ENCODE data around the gene GPR176. TPM values are rescaled to one million over a fixed set of nuclear protein-coding genes. Genes with fewer than 3 reads are reported as not detected.

Gene GPR176
- total RNA-seq, 1 donor from 2014 or later: 15.9 TPM

DNA sequence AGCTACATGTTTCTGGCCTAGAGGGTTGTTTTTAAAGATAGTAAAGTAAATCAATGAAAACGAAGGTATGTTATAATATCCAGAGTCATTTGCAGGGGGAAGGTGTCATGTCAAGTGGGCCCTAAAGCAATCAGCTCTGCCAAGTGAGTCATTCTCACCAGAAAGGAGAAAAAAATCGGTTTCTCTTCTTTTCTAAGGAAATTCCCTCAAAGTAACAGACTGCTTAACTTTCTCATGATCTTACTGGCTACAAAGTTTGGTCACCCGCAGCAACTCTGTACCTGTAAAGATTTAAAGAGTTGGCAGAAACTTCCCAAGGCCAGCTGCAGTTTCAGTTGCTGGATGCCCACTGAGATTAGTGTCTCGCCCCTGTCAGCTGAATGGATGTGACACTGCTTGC lies 132.0 kb downstream of the GPR176 start:
- TF ChIP-seq, protein P1, sequence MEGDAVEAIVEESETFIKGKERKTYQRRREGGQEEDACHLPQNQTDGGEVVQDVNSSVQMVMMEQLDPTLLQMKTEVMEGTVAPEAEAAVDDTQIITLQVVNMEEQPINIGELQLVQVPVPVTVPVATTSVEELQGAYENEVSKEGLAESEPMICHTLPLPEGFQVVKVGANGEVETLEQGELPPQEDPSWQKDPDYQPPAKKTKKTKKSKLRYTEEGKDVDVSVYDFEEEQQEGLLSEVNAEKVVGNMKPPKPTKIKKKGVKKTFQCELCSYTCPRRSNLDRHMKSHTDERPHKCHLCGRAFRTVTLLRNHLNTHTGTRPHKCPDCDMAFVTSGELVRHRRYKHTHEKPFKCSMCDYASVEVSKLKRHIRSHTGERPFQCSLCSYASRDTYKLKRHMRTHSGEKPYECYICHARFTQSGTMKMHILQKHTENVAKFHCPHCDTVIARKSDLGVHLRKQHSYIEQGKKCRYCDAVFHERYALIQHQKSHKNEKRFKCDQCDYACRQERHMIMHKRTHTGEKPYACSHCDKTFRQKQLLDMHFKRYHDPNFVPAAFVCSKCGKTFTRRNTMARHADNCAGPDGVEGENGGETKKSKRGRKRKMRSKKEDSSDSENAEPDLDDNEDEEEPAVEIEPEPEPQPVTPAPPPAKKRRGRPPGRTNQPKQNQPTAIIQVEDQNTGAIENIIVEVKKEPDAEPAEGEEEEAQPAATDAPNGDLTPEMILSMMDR (IDR thresholded peaks at IDR 0.05; ENCODE audit: partially characterized antibody, unreplicated experiment): no peak
- no peaks in the 10 kb centered on the region for H3K36me3 Mint-ChIP-seq (ENCODE audit: unreplicated experiment)
- no peak for DNase-seq
- peaks cover 2% of the 10 kb centered on the region for H3K27me3 Mint-ChIP-seq (ENCODE audit: unreplicated experiment)
- no peaks in the 10 kb centered on the region for H3K9me3 Mint-ChIP-seq (ENCODE audit: unreplicated experiment)
- peaks cover 40% of the 10 kb centered on the region for H3K4me1 Mint-ChIP-seq (ENCODE audit: low read depth, unreplicated experiment)
- H3K4me3 Mint-ChIP-seq (ENCODE audit: unreplicated experiment): no peak overlapping the region
- H3K27ac Mint-ChIP-seq (ENCODE audit: unreplicated experiment): no peak overlapping the region

DNA sequence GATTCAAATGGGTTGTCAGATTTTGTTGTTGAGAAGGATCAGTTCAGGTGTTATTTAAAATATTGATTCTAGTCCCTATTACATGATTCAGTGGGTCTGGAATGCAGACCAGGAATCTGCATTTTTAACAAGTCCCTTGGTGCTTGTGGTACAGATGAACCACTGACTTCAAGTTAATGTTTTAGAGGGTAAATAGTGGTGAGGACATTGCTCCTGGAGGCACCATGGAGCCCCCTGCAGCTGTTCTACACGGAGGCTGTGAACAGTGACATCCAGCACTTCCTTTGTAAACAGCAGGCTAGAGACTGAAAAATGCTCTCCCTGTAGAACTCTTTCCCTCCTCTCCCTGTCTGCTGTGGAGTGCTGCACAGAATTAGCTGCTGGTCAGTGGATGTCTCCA lies 132.6 kb downstream of the GPR176 start:
- DNase-seq: no peak
- Mint-ChIP-seq H3K27me3 (ENCODE audit: unreplicated experiment) (peaks cover 2% of the 10 kb centered on the region), H3K27ac (ENCODE audit: unreplicated experiment) (no peak overlapping the region), H3K36me3 (ENCODE audit: unreplicated experiment) (no peaks in the 10 kb centered on the region), H3K4me3 (ENCODE audit: unreplicated experiment) (no peak overlapping the region), H3K9me3 (ENCODE audit: unreplicated experiment) (peaks cover under 1% of the 10 kb centered on the region), H3K4me1 (ENCODE audit: low read depth, unreplicated experiment) (peaks cover 34% of the 10 kb centered on the region)
- TF ChIP-seq, protein P1 (IDR thresholded peaks at IDR 0.05; ENCODE audit: partially characterized antibody, unreplicated experiment): no peak

DNA sequence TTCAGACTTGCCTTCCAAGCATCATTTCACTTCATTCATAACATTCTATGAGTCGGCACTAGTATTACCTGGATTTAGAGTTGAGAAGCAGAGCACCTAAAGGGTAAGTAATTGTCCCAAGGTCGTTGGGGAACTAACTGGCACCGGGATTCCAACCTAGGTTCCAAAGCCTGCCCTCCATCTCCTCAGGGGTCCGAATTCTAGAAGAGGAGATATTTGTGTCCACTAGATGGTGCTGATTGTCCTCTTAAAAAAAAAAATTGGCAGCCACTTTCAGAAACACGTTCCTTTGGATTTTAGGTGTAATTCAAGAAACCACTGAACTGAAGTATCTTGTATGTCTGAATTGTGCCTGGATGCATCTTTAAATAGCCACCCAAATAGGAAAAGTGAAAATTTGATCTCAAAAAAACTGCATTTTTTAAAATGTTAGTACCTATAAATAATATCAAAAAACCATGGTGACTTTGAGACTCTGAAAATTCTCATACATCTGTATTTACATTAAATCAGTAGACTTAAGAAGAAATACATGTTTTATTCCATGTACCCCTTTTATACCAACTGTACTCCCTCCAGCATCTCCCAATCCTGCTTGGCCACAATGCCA lies 133.5 kb downstream of the GPR176 start:
- TF ChIP-seq, protein P1 (IDR thresholded peaks at IDR 0.05; ENCODE audit: partially characterized antibody, unreplicated experiment): peak; percentile 67
- DNase-seq: no peak
- H3K27ac Mint-ChIP-seq (ENCODE audit: unreplicated experiment): no peak overlapping the region
- H3K4me1 Mint-ChIP-seq (ENCODE audit: low read depth, unreplicated experiment): peaks cover 33% of the 10 kb centered on the region
- peaks cover 2% of the 10 kb centered on the region for H3K27me3 Mint-ChIP-seq (ENCODE audit: unreplicated experiment)
- no peak overlapping the region for H3K4me3 Mint-ChIP-seq (ENCODE audit: unreplicated experiment)
- peaks cover 3% of the 10 kb centered on the region for H3K9me3 Mint-ChIP-seq (ENCODE audit: unreplicated experiment)
- no peaks in the 10 kb centered on the region for H3K36me3 Mint-ChIP-seq (ENCODE audit: unreplicated experiment)

DNA sequence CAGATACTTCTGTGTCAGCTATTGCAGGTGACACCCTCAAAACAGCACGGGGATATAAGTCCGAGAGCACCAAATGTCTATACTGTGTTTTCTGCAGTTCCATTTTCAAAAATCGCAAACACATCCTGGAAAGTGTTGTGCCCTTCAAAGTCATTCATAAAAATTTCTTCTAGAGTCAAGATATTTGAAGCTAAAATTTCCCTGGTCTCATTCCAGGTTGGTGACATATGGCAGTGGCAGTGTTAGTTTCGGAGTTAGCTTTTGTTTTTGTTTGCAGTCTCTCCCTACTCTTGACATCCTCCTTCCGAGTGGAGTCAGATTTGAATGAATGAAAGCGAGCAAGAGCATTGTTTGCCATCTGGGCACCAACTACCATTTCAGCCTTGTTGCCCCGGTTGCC lies 134.2 kb downstream of the GPR176 start:
- DNase-seq: no peak
- no peak overlapping the region for H3K27ac Mint-ChIP-seq (ENCODE audit: unreplicated experiment)
- no peaks in the 10 kb centered on the region for H3K36me3 Mint-ChIP-seq (ENCODE audit: unreplicated experiment)
- H3K9me3 Mint-ChIP-seq (ENCODE audit: unreplicated experiment): peaks cover 3% of the 10 kb centered on the region
- peaks cover 33% of the 10 kb centered on the region for H3K4me1 Mint-ChIP-seq (ENCODE audit: low read depth, unreplicated experiment)
- H3K4me3 Mint-ChIP-seq (ENCODE audit: unreplicated experiment): no peak overlapping the region
- TF ChIP-seq, protein P1 (IDR thresholded peaks at IDR 0.05; ENCODE audit: partially characterized antibody, unreplicated experiment): no peak
- H3K27me3 Mint-ChIP-seq (ENCODE audit: unreplicated experiment): peaks cover 2% of the 10 kb centered on the region

DNA sequence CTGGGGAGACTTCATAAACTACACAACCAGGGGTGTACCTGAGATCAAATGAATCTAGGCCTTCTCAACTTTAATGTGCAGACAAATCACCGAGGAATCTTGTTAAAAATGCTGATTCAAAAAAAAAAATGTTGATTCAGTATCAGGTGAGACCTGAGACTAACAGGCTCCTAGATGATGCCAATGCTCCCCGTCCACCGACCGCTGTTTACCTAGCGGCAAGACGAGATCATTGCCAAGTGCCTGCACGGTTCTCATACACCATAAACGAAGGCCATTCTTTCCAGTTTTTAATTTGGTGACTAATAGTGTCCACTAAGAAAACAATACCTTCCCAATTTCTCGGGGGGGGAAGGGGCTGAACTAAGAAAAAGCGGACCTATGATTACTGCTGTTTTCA lies 134.9 kb downstream of the GPR176 start:
- peaks cover 2% of the 10 kb centered on the region for H3K27me3 Mint-ChIP-seq (ENCODE audit: unreplicated experiment)
- DNase-seq: no peak
- peaks cover 3% of the 10 kb centered on the region for H3K9me3 Mint-ChIP-seq (ENCODE audit: unreplicated experiment)
- TF ChIP-seq, protein P1 (IDR thresholded peaks at IDR 0.05; ENCODE audit: partially characterized antibody, unreplicated experiment): no peak
- no peaks in the 10 kb centered on the region for H3K36me3 Mint-ChIP-seq (ENCODE audit: unreplicated experiment)
- peak overlapping the region; percentile 17 for H3K4me3 Mint-ChIP-seq (ENCODE audit: unreplicated experiment)
- peaks cover 33% of the 10 kb centered on the region for H3K4me1 Mint-ChIP-seq (ENCODE audit: low read depth, unreplicated experiment)
- no peak overlapping the region for H3K27ac Mint-ChIP-seq (ENCODE audit: unreplicated experiment)

Data from glutamatergic neuron (in vitro differentiated cells).